Measurements from ENCODE around the gene GPHN.

- TF ChIP-seq CTCF (IDR thresholded peaks at IDR 0.05) = no peak
- TF ChIP-seq POLR2AphosphoS5 (IDR thresholded peaks at IDR 0.05) = no peak
- TF ChIP-seq POLR2A (IDR thresholded peaks at IDR 0.05) = no peak
Measured at GRCh38 chr14:66739826-66740225, 231.9 kb downstream of the GPHN start.

All from prostate gland (tissue), 2 donors.